HG03139 (cell line): Measurements from ENCODE around the gene BCAP31.
"Not testable (repeated sequence)": the region's sequence is repeated elsewhere in the genome, so short reads cannot be mapped to it uniquely, and the experiment has no call there.

ENCODE experiments used
- ATAC-seq: cut with Tn5 transposase; IDR thresholded peaks from one replicate; pipeline ENCODE4 v1.9.1; 2021; ENCODE audit not compliant: unreplicated experiment

Gene BCAP31

GRCh38 chrX:153684467-153685155, 39.6 kb downstream of the BCAP31 start:
- no peak for ATAC-seq

GRCh38 chrX:153683486-153683885, 40.7 kb downstream of the BCAP31 start:
- ATAC-seq: not testable (repeated sequence)

- no peak for ATAC-seq
Measured at GRCh38 chrX:153681175-153681574, 43.0 kb downstream of the BCAP31 start.

- ATAC-seq: no peak
Measured at GRCh38 chrX:153674219-153674851, 49.9 kb downstream of the BCAP31 start.

- no peak for ATAC-seq
Measured at GRCh38 chrX:153673428-153674218, 50.6 kb downstream of the BCAP31 start, which contains the start of gene PNCK. Gene PNCK (minus strand): TSS chrX:153673813. CDS start chrX:153673076, 737 bp downstream.

GRCh38 chrX:153672531-153673427, 51.4 kb downstream of the BCAP31 start:
- no peak for ATAC-seq

- no peak for ATAC-seq
Measured at GRCh38 chrX:153671589-153672530, 52.3 kb downstream of the BCAP31 start.

GRCh38 chrX:153670748-153671588, 53.2 kb downstream of the BCAP31 start:
- no peak for ATAC-seq

- ATAC-seq: no peak
Measured at GRCh38 chrX:153669901-153670731, 54.1 kb downstream of the BCAP31 start.

- no peak for ATAC-seq
Measured at GRCh38 chrX:153669174-153669890, 54.9 kb downstream of the BCAP31 start.

GRCh38 chrX:153668423-153669173, 55.6 kb downstream of the BCAP31 start:
- no peak for ATAC-seq

- no peak for ATAC-seq
Measured at GRCh38 chrX:153667956-153668396, 56.2 kb downstream of the BCAP31 start.

GRCh38 chrX:153667281-153667955, 56.8 kb downstream of the BCAP31 start:
- no peak for ATAC-seq

- ATAC-seq: no peak
Measured at GRCh38 chrX:153665726-153666306, 58.4 kb downstream of the BCAP31 start.

GRCh38 chrX:153662266-153662665, 61.9 kb downstream of the BCAP31 start:
- no peak for ATAC-seq

GRCh38 chrX:153659268-153659667, 64.9 kb downstream of the BCAP31 start:
- ATAC-seq: no peak
